Measurements from ENCODE around the gene HHATL.
"Not testable (repeated sequence)": the region's sequence is repeated elsewhere in the genome, so short reads cannot be mapped to it uniquely, and the experiment has no call there.

The HHATL gene

DNA sequence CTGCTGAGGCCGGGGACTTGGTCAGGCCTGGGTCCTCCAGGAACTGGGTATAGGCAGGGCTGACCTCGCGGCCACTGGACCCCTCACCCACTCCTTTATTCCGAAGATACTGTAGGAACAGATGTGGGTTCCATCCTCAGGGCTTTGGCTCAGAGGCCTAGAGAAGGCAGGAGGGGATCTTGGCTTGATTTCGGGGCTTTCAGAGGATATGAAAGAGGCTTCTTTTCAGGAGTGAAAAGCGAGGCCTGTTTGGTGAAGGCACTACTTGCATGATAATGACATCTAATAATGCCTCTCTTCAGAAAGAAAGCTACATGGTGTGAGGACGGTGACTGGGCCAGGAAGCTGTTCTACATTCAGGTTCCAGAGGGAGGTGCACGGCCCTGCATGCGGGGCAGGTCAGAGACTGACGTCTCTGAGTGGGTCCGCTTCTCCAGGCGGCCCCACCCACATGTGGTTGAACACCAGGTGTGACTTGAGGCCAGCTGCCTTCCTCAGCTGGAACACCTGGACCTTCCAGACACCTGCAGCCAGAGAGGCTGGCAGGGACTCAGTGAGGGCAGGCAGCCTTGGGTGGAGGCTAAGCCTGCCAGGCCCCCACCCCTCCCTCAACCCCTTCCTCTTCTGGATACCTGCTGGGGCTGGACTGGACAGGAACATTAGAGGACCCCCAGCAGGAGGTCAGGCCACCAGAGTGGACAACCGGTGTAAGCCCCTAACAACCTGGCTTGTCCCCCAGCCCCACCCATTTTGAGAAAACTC lies 31.1 kb upstream of the HHATL start:
- DNase-seq = peak; percentile 42

DNA sequence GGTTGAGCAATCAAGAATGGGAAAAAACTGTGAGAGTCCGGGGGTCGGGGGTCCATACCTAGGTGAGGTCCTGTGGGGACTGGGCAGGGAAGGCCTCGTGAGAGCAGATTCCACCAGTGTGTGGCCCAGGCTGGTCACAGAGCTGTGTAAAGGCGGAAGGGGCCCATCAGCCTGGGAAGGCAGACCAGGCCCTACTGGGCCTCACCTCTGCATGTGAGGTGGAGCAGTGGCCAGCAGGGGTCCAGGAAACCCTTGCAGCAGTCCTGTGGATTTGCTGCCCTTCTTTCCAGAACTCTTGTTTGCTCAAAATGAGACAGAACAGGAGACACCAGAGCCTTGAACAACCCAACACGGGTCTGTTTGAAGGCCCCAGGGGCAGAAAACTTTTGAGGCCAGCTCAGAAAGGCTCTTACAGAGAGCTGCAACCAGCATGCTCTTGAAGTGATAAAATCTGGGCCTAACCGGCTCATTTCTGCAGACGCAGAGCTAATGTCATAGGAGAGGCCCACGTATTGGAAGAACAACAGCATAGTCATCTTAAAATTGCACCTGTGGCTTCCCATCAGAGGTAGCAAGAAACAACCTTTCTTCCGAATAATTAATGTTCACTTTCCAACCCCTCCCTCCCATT lies 30.3 kb upstream of the HHATL start:
- DNase-seq = peak; percentile 43

DNA sequence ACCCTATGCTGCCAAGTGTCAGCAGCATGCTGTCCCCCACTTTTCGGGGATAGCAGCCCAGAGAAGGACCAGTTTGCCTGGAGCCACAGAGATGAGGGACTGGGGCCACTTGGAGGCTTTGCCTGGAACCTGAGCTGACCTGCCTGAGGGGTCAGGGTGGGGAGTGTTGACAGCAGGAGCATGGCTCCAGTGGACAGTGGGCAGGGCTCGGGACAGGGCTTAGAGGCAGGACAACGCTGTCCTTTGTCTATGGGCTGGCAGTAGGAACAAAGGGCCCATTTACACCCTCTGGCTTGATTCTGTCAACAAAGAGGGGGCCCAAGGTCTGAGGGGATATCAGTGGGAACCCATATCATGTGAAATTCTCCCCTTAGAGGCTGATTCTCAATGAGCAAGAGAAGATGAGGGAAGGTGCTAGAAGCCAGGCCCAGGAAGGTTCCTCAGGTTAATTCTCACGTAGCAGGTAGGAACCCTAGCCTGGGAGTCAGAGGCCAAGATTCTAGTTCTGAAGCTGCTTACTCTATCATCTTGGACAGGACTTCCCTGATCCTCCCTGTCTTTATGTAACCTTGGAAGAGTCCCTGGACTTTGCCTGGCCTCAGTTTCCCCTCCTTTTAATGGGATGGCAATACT lies 29.7 kb upstream of the HHATL start:
- DNase-seq = peak; percentile 39

DNA sequence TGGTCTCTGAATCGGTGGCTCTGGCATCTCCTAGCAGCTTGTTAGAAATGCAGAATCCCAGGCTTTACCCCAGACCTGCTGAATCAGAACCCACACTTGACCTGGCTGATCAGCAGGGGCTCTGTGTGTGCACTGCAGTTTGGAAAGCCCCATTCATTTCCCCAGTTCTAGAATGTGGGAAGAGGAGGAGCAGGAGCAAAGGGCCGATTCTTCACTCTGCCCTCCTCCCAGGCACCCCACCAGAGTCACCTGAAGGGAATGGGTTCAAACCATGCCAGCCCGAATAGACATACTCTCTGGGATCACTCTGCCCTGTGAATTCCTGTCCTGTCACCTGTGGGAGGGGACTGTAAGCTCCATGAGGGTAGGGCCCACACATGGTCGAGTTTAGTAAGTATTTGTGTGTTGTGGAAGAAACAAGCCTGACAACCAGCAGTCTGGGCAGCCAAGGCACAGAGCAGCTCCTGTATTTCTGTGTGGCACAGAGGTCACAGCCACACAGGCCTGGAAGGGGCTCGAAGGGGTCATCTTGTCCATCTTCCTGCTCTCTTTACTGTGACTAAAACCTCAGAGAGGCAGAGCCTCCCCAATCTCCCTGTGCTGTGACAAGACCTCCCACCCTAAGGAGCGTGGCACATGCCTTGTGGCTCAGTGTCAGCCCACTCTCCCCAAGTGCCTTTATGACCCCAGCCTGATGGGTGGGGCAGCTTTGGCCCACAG lies 29.0 kb upstream of the HHATL start:
- peak; percentile 37 for DNase-seq

DNA sequence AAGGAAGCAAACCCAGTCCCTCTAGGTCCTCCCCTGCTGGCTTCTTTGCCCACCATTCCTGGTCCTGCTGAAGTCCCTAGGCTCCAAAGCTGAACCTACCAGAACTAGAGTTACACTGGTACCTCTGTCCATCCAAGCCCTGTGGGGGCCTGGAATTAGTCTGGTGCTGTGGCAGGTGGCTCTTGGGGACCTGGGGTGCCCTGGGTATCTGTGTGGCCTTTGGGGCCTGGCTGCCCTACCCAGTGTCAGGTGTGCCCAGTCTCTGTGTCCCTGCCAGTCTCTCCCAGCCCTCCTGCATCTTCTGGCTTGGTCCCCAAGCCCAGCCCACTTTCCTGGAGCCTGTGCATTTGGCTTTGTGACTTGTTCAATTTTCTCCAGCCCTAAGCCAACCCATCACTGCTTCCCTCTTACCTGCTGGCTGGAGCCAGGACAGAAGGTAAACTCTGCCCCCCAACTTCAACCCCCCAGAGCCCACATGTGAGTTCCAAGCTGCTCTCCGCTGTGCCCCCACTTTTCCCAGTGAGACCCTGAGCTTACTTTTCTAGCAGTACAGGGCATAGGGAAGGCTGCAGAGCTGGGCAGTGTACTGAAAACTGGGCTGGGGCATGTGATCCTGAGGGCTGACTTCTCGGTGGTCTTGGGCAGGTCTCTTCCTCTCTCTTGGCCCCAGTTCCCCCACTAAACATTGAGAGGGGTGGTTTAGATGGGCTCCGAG lies 28.3 kb upstream of the HHATL start:
- DNase-seq = peak; percentile 33

DNA sequence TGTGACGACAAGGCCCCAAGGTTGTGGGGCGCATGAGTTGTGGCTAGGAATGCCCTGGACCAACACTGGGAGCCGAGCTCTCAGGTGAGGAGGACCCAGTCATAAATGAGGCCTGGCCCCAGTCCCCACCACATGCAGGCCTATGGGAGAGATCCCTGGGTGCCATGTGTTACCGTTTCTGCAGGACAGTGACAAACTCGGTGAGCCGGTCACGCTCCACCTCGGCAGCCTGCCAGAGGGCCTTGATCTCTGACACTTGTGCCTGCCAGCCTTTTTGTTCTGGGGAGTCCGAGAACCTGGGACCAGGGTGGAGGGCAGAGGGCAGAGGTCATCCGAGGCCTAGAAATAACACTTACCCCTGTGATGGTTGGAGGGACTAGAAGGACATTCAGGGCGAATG lies 27.7 kb upstream of the HHATL start:
- peak; percentile 30 for DNase-seq

DNA sequence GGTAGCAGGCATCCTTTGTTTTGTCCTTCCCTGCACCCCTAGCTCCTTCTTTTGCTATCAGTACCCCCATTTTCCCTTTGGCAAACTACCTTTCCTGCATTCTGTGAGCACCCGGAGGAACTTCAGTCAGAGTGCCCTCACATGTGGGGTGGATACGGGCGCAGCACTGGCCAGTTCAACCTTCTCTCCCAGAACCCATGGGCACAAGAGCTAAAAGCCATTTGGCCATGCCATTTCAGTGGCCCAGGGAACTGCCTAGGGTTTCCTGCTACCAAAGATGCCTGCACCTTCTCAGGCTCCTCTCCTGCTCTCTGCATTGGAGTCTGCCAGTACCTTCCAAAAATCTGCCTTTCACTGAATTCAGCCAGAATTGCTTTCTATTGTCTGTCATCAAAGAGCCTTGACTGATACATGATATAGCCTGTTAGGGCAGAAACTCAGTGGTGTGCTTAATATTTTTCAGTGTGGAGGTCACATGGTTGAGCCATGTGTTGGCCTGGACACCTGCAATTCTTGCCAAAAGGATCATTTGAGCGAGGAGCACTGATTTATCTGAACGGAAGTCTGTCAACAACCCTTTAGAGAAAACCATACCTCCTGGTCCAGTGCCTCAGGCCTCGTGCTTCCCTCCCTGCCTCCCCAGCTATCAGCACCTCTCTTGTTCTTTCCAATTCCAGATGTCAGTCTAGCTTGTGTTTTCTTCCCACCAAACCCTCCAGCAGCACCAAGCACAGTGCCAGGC lies 27.0 kb upstream of the HHATL start:
- DNase-seq = peak; percentile 20

DNA sequence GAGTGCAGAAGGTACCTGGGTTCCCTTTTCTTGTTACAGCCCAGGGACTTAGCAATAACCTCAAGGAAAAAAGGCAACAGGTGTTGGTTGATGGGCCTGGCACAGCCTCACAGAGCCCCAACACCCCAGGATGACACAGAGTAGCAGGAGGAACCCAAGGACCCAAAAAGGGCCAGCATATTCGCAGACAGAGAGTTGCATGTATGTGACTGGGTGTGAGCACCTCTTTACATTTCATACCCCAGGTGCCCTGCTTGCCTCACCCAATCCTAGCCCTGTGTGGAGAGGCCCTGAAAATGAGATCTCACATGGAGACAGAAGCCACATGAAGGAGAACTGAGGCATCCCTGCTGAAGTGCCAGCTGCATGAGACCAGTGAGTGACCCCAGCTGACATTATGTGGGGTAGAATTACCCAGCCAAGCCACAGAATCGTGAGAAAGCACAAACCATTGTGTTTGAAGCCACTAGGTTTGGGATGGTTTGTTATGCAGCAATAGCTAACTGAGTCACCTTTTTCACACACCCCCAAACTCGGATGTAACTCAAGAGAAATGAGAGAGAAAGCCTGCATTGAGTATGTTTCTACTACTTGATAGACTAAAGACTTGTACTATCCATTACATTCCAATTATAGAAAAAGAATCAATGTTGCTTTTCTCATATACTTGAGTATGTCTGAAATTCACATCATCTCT lies 26.2 kb upstream of the HHATL start:
- DNase-seq = peak; percentile 10

DNA sequence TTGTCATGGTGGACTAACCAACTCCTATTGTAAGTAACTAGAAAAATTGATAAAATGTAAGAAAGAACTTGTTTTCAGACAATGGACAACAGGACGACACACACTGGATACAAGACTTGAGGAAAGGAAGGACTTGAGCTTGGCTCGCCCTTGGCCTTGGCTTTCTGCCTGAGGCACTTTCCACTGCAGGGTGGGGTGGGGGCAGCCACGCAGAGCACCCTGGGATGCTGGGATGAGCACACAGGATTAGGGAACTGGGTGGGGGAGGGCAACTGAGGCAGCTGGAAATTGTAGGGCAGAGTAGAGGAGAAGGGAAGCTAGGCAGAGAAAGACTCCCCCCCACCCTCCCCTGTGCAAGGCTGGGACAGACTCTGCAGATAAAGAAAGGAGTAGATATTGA lies 25.5 kb upstream of the HHATL start:
- DNase-seq = peak; percentile 29

DNA sequence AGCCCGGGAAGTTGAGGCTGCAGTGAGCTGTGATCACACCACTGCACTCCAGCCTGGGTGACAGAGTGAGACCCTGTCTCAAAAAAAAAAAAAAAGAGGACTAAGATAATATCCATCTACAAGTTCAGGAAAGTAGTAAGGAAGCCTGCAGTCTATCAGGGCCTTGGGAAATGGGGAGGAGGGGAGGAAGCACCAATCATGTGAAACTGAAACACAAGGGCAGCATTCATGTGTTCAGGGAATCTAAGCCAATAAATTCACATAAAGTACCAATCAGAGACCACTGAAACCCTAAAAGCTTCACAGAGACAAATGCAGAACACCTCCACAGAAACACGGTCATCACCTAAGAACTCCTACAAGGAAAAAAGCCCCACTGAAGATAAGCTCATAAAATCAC lies 22.9 kb upstream of the HHATL start:
- DNase-seq = no peak

DNA sequence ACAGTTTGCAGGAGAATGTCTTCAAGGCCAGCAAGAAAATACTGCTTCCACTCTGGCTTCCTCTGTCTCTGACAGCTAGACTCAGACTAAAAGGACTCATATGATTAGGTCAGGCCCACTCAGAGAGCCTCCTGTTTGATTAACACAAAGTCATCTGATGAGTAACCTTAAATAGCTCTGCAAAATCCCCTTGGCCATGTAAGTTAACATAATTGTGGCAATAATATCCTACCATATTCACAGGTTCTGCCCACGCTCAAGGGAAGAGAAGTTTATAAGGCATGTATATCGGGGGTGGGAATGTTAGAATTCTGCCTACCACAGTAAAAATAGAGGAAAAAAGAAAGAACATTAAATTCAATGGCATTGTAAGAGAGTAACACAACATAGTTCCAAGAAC lies 20.6 kb upstream of the HHATL start:
- no peak for DNase-seq

DNA sequence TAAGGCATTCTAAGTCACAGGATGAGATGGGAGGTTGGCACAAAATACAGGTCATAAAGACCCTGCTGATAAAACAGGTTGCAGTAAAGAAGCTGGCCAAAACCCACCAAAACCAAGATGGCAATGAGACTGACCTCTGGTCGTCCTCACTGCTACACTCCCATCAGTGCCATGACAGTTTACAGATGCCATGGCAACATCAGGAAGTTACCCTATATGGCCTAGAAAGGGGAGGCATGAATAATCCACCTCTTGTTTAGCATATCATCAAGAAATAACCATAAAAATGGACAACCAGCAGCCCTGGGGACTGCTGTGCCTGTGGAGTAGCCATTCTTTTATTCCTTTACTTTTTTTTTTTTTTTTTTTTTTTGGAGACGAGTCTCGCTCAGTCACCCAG lies 19.8 kb upstream of the HHATL start:
- not testable (repeated sequence) for DNase-seq

DNA sequence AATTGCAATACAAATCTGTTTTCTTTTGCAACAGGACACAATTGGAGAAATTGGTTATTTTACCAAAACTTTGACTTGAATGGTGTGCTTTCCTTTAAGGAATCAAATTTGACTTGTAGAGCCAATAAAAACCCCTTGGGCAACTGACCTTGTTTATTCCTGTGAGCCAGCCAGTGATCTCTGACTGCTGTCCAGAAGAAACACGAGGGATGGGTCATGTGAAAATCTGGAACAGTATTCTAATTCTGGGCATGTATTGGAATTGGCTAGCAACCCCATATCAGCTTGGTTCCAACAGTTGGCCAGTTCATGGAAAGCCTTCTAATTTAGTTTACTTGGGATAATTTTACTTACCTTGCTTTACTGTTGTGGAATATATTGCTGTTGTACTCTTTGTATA lies 19.1 kb upstream of the HHATL start:
- DNase-seq = no peak

DNA sequence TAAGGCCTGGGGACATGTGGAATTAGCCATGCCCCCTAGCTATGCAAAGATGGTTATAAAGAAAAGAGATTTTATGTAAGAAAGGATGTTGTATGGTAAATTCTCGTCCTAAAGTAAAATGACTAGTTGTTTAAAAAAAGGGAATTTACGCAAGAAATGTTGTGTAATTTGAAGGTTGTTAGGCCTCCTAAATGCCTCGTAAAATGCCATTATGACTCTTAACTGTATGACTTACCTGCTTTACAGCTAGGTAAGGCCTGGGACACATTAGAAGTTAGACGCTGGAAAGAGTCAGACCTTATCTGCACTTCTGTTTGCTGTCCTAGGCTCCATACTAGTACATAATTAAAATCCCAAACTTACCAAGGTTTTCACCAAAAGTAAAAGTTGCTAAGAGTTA lies 17.5 kb upstream of the HHATL start:
- DNase-seq = no peak

DNA sequence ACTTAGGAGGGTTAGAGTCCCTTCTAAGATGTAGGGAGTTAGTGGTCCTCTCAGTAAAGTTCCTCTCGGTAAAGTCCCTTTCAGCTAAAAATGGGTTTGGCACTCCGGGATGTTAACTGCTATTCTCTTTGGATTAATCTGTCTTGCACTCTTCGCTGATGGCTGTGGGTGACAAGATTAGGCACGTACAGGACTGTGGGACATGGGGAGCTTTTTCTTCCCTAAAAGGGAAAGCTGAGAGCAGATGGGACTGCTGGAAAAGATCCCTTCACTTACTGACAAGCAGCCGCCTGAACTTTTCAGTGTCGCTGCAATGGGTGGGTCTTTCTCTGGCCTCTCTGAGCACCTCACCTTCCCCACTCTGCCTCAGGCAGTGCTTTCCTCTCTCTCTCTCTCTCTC lies 16.4 kb upstream of the HHATL start:
- DNase-seq = no peak

DNA sequence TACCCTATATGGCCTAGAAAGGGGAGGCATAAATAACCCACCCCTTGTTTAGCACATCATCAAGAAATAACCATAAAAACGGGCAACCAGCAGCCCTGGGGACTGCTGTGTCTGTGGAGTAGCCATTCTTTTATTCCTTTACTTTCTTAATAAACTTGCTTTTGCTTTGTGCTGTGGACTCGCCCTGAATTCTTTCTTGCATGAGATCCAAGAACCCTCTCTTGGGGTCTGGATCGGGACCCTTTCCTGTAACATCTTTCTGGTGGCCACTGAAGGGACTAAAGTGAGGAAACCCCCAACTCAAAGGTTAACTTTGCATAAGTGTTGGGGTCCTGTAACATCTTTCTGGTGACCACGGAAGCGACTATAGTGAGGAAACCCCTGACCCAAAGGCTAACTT lies 15.7 kb upstream of the HHATL start:
- DNase-seq = peak; percentile 26

DNA sequence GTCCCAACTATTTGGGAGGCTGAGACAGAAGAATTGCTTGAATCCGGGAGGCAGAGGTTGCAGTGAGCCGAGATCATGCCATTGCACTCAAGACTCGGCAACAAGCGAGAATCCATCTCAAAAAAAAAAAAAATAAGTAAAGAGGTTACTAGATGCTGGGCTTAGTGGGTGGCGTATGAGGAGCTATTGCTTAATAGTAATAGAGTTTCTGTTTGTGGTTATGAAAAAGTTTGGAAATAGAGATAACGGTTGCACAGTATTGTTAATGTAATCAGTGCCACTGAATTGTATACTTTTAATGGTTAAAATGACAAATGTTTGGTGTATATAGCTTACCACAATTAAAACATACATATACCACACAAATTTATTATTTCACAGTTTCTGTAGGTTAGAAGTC lies 14.7 kb upstream of the HHATL start:
- DNase-seq = no peak

DNA sequence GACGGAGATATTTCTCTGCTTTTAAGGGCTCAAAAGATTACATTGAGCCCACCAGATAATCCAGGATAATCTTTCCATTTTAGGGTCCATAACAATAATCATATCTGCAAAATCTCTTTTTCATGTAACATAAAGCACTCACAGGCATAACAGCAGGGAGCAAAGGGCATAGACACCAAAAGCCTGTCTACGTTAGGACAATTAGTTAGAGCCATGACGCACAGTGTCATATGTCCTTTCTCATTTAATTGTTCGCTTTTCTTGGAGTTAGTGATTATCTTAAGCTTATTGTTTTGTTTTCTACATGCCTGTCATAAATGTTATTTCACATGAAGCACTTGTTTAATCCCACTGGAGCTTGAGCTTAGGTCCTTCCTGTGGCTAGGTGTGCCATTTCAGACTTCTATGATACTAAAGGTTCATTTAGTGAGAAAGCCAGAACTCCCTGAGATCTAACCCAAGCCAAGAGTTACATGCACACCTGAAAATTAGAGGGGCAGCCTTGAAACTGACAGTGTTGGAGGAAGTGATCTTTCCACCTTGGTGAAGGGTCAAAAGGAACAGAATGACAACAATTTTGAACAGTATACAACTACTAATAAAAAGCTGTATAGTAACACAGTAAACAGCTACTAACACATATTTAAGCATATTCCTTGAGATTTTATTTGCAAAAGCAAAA lies 11.7 kb upstream of the HHATL start:
- no peak for DNase-seq

DNA sequence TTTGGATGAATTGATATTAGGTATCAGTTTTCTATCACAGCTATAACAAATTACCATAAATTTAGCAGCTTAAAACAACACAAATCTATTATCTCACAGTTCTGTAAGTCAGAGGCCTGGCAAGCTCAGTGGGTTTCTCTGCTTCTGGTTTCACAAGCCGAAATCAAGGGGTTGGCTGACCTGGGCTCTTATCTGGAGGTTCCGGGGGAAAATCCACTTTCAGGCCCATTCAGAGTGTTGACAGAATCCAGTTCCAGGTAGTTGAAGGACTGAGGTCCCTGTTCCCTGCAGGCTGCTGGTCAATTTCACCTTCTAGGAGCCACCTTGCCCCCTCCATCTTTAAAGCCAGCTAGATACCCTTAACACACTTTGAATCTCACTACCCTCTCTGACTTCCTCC lies 11.1 kb upstream of the HHATL start:
- no peak for DNase-seq

DNA sequence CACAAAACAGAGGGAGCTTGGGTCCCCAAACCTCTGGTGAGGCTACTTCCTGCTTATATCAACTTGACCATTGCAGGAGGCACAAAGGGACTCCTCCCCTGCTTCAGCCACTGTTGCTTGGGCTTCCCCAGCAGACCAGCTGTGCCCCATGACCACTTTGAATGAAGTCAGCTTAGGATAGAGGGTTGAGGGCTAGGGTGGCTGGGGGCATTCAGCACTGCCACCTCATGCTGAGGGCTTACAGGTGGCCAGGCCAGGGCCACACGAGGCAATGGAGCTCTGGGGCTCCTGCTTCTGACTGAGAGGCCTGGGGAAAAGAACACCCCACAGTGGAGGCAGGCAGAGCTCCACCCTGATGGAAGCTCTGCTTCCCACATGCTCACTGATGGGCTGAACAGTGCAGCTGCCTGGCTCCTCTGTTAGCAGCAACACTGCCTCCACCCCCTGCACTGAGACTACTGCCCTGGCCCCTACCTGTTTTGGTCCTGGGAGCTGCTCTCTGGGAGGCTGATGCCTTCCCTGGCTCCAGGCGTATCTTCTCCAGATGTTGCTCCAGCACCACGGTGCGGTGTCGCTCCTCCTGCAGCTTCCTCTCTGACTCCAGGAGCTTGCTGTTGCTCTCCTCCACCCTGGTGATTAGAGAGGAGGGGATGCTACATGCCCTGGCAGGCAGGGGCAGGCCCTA lies 10.2 kb upstream of the HHATL start:
- DNase-seq = peak; percentile 25

DNA sequence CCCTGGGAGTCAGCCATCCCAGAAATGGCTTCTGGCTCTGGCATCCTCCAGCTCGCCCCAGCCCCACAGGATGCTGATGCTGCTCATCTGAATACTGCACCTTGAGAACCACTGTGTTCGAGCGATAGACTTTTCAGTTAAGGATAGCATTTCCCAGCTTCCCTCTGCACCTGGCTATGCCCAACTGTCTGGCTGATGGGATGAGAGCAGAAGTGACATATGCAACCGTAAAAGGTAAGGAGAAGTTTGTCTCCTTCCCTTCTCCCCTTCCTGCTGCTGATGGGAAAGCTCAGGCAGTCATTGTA lies 9.7 kb upstream of the HHATL start:
- DNase-seq = no peak

All from activated CD8-positive, alpha-beta memory T cell treated with anti-CD3 and anti-CD28 coated beads, Interleukin-2, amount 50 U/mL, for 48 hours (primary cell).